ENCODE measurements around the gene HVCN1.

Gene HVCN1

DNA sequence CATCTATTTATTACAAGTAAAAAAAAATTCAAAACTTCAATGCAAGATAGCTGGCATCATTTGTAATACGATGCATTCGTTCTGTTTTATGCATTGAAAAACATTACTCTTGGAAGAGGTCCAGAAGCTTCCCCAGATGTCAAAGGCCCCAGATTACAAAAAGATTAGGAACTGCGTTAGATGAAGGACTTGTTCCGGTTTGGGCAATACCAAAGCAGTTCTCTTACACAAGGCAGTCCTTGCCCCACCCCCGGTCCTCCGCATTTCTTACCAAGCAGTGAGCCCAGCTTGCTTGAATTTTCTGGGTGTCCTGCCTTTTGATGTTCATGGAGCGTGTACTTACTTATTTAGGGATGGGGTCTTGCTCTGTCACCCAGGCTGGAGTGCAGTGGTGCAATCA is 4.8 kb upstream of the HVCN1 start:
- DNase-seq (ENCODE audit: low read depth, low spot score), result no peak
- H3K4me3 ChIP-seq (ENCODE audit: low read depth, low read length), result no peak overlapping the region
- TF ChIP-seq, protein P1, sequence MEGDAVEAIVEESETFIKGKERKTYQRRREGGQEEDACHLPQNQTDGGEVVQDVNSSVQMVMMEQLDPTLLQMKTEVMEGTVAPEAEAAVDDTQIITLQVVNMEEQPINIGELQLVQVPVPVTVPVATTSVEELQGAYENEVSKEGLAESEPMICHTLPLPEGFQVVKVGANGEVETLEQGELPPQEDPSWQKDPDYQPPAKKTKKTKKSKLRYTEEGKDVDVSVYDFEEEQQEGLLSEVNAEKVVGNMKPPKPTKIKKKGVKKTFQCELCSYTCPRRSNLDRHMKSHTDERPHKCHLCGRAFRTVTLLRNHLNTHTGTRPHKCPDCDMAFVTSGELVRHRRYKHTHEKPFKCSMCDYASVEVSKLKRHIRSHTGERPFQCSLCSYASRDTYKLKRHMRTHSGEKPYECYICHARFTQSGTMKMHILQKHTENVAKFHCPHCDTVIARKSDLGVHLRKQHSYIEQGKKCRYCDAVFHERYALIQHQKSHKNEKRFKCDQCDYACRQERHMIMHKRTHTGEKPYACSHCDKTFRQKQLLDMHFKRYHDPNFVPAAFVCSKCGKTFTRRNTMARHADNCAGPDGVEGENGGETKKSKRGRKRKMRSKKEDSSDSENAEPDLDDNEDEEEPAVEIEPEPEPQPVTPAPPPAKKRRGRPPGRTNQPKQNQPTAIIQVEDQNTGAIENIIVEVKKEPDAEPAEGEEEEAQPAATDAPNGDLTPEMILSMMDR (IDR thresholded peaks at IDR 0.05; ENCODE audit: low read depth, low read length), result no peak
- in situ Hi-C loops (cut with HindIII; ENCODE audit: low sequenced_read_pairs), result no loop called here

DNA sequence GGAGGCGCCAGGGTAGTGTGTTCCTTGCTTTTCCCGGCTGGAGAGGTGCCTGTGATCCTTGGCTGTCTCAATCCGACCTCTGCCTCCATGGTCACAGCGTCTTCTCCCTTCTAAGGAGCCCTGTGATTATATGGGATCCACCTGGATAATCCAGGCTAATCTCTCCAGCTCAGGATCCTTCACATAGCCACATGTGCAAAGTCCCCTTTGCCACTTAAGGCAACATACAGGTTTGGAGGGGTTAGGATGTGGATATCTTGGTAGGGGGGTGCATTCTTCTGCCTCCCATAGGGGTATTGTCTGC is 1.2 kb upstream of the HVCN1 start:
- in situ Hi-C loops (cut with HindIII; ENCODE audit: low sequenced_read_pairs), result no loop called here
- no peak overlapping the region for H3K4me3 ChIP-seq (ENCODE audit: low read depth, low read length)
- DNase-seq (ENCODE audit: low read depth, low spot score), result no peak
- TF ChIP-seq, protein P1 (IDR thresholded peaks at IDR 0.05; ENCODE audit: low read depth, low read length), result no peak

DNA sequence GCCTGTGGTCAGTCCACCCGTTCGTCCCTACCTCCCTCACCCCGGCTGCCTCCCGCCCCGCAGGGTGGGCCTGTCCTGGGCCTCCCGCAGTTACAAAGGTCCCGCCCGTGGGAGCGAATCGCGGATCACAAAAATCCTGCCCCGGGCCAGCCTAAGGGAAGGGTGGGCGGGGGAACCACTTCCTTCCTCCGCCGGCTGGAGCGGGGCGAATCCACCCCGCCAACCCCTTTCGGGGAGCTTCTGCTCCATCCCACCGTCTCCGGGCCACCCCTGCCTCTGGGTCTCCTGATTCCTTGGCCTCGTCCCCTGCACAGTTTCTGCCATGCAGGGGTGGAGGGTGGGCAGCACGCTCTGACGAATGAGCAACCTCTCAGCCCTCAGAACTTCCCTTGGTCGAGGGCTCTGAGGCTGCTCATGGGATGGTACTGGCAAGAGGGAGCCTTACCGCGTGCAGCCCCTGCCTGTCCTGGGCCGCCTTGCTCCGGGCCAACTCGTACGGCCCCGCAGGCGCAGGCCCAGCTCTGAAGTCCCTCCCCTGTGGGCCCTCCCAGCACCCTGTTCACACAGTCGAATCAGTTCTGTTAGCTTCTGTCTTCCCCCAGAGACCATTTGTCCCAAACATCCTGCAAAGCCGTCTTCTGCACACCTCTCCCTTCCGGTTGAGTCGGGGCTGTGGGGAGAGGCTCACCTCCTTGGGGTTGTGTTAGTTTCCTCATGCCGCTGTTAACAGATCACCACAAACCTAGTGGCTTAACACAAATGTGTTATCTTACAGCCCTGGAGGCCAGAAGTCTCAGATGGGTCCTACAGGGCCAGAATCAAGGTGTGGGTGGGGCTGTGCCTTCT is 589 bp upstream of the HVCN1 start:
- DNase-seq (ENCODE audit: low read depth, low spot score), result peak; percentile 9
- peak overlapping the region; percentile 48 for H3K4me3 ChIP-seq (ENCODE audit: low read depth, low read length)
- in situ Hi-C loops (cut with HindIII; ENCODE audit: low sequenced_read_pairs), result no loop called here
- TF ChIP-seq, protein P1 (IDR thresholded peaks at IDR 0.05; ENCODE audit: low read depth, low read length), result no peak

DNA sequence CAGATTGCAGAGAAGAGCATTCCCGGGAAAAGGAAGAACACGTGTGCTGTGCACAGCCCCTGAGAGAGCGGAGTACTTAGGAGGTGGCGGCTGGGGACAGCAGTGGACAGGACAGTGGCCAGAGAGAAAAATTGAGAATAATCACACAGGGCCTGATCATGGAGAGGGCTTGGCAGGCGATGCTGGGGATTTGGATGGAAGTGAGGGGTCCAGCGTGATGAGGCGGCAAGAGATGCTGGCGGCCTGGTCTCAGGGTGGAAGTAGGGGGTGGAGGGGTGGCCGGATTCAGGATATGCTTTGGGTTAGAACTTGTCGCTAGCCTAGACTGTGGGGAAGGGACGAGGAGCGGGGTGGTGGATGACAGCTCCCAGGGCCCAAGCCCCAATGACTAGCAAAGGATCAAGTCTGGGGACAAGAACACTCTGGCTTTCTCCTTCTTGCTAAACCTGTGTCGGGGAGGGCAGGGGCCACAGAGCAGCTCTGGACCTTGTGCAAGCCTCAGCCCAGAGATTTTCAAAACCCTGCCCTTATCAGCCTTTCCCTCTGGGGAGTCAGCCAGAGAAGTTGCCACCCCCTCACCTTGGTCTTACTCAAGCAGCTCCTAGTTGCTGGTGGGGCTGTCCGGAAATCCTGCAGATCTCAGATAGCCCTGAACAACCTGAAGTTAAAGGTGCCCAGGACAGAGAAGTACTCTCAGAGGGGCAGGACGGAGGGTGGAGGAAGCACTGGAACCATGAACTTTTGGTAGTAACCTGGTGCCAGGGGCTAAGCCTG is 1.3 kb downstream of the HVCN1 start:
- TF ChIP-seq, protein P1 (IDR thresholded peaks at IDR 0.05; ENCODE audit: low read depth, low read length), result no peak
- in situ Hi-C loops (cut with HindIII; ENCODE audit: low sequenced_read_pairs), result no loop called here
- DNase-seq (ENCODE audit: low read depth, low spot score), result no peak
- no peak overlapping the region for H3K4me3 ChIP-seq (ENCODE audit: low read depth, low read length)

DNA sequence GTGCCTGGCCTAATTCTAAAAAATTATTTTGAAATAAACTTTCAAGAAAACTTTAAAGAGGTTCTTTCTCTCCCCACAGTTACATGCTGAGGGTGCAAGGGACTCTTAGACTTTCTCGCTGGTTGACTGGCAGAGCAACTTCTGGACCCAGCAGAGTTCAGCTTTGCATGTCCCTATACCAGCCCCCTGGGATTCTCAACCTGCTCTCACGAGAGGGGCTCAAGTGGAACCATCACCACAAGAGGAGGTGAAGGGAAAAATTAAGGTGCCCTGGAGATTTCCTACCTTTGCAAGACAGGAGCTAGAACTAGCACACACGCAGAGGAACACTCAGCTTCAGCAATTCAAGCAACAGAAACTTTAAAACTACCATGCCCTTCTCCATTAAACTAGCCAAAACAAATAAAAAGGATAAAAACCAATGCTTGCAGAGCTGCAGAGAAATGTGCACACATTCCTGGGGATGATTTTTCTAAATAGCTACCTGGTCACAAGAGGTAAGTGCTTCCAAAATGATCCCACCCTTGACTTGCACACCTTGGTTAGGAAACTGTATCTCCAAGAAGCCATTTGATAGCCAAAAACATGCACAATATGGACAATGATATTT is 2.5 kb downstream of the HVCN1 start:
- TF ChIP-seq, protein P1 (IDR thresholded peaks at IDR 0.05; ENCODE audit: low read depth, low read length), result no peak
- no peak overlapping the region for H3K4me3 ChIP-seq (ENCODE audit: low read depth, low read length)
- in situ Hi-C loops (cut with HindIII; ENCODE audit: low sequenced_read_pairs), result no loop called here
- no peak for DNase-seq (ENCODE audit: low read depth, low spot score)

DNA sequence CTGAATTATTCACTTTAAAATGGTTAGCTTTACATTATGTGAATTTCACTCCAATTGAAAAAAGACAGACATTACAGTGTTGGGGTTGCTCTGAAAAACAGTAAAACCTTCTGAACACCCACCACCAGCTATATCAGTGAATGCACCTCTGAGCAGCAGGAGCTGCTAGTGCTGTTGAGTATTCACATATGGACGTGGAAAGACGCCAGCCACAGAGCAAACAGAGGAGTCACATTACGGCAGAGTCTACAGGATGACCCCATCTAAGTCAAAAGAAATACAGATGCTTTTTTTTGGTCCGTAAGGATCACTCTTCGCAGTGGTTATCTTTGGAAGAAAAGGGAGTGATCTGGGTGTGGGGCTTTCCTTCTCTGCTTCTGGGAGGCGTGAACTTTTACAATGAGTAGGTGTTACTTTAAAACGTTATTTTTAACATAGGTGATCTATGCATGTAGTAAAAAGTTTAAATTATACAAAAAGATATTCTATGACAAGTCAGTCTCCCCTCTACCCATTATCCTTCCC is 4.5 kb downstream of the HVCN1 start:
- in situ Hi-C loops (cut with HindIII; ENCODE audit: low sequenced_read_pairs), result no loop called here
- DNase-seq (ENCODE audit: low read depth, low spot score), result peak; percentile 6
- TF ChIP-seq, protein P1 (IDR thresholded peaks at IDR 0.05; ENCODE audit: low read depth, low read length), result no peak
- H3K4me3 ChIP-seq (ENCODE audit: low read depth, low read length), result no peak overlapping the region

All from astrocyte of the spinal cord (primary cell).